SIG-M5 treated with dmso at 0.1 percent for 504 hours (cell line): Measurements from ENCODE around the gene RGS6.
A peak's percentile ranks its signal among the peaks of the same experiment; 100 is the strongest.

Experiments
- DNase-seq: peaks from one replicate; lab custom pipeline; 2025; ENCODE audit not compliant: unreplicated experiment; lab: John Stamatoyannopoulos, UW

RGS6 gene

GRCh38 chr14:72485695-72486094 lies 553.5 kb downstream of the RGS6 start:
- DNase-seq, result no peak

DNA sequence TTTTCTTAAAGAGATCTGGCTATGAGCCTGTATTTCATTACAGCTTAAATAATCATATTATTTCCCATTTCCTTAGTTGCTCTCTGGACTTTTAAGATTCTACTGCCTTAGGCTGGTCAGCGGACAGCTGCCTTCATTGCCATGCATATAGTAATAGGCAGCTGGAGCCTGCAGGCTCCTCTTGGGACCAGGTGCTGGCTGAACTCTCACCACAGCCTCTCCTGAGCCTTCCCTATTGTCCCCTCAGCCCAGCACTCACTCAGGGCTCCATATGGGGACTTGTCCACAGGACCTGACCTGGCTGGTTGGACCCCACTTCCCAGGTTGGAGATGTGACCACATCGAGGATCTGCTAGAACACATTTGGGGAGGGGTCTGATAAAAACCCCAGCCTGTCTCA lies 556.3 kb downstream of the RGS6 start:
- no peak for DNase-seq

GRCh38 chr14:72492196-72492595 lies 560.0 kb downstream of the RGS6 start:
- no peak for DNase-seq

- no peak for DNase-seq
These were observed 563.4 kb downstream of the RGS6 start for GRCh38 chr14:72495668-72496067.

DNA sequence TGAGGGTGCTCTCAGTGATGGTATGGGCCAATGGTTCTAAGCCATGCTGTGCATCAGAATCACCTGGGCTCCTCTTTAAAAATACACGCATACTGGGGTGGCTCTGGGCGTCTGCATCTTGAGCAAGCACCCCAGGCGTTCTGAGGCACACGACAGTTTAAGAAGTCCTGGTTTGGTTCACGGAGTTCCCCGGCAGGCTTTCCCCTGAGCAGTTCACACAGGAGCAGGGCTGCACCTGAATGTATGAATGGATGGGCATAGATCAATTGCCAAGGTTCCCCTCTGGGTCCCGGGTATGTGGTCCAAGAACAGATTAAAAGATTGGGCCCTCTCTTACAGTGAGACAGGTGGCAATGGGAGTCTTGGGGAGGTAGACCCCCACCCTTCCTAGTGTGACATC lies 566.4 kb downstream of the RGS6 start:
- no peak for DNase-seq

- no peak for DNase-seq
These were observed 567.5 kb downstream of the RGS6 start for GRCh38 chr14:72499746-72500145.

DNA sequence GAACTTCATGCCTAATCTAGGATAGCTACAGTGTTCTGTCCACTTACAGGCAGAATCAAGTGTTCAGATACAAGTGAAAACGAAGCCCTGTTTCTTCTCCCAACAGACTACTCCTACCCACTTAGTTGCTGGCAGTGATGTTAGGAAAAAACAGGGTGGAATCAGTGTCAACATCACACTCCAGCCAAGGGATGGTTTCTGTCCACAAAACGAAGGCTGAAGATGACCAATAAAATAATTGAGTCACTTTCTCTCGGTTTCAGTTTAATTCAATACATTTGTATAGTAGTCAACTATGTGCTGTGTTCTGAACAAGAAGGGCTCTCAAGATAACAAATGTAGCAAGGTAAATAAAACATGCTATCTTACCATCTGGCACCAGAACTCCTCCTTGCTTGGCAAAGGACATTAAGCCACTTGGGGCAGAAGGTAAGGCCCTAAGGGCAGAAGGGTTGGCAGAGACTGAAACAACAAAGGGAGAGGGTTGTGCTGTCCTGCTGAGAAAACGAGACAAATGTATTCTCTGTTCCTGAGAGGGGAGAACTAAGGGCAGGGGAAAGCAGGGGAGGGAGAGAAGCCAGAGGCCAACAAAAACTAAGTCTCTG lies 568.1 kb downstream of the RGS6 start:
- no peak for DNase-seq

- DNase-seq, result no peak
These were observed 569.2 kb downstream of the RGS6 start for GRCh38 chr14:72501439-72501838.

GRCh38 chr14:72503271-72503670 lies 571.0 kb downstream of the RGS6 start:
- no peak for DNase-seq

DNA sequence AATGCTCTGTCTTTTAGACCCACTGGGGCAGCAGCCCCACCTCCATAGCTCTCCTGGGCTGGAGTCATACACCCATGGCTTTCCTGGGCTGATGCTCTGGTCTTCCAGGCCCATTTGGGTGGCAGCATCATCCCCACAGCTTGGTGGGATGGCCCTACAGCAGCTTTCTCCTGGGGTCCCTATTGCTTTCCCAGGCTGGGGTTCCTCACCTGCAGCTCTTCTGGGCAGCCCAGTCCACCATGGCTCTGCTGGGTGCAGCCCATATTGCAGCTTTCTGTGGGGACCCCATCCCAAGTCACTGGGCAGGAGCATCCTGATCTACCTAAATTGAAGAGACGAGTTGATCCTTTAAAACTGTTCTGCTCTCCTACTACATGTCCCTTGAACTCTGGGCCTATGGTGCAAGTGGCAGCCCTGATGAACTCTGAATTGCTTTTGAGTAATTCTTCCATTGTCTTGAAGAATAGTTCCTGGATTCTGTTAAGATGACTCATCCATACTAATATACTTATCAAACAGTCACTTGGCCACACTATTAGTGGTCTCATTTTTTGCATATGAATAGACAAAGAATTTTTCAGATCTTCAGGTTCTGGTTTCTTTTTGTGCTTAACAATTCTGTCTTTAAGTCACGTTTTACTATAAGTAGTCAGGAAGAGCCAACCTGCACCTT lies 571.6 kb downstream of the RGS6 start:
- no peak for DNase-seq

DNA sequence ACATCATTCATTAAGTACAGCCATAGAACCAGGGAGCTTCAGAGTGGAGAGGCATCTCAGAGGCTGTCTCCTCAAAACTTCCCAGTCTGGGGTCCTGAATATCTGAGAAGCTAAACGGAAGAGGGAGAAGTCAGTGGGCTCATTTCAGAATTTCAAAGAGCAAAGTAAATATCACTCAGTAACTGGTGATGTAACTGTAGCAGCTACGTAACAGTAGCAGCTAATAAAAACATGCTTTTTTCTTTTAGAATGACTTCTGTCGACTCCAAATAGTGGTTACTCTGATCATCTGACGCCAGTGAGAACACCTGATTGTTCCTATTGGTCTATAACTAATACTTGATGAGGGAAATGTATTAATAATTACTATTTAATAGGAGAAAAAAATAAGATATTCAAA lies 578.3 kb downstream of the RGS6 start:
- no peak for DNase-seq

GRCh38 chr14:72512281-72512680 lies 580.1 kb downstream of the RGS6 start:
- DNase-seq, result no peak

GRCh38 chr14:72512925-72513324 lies 580.7 kb downstream of the RGS6 start:
- DNase-seq, result no peak

- no peak for DNase-seq
These were observed 581.1 kb downstream of the RGS6 start for GRCh38 chr14:72513346-72513745.

DNA sequence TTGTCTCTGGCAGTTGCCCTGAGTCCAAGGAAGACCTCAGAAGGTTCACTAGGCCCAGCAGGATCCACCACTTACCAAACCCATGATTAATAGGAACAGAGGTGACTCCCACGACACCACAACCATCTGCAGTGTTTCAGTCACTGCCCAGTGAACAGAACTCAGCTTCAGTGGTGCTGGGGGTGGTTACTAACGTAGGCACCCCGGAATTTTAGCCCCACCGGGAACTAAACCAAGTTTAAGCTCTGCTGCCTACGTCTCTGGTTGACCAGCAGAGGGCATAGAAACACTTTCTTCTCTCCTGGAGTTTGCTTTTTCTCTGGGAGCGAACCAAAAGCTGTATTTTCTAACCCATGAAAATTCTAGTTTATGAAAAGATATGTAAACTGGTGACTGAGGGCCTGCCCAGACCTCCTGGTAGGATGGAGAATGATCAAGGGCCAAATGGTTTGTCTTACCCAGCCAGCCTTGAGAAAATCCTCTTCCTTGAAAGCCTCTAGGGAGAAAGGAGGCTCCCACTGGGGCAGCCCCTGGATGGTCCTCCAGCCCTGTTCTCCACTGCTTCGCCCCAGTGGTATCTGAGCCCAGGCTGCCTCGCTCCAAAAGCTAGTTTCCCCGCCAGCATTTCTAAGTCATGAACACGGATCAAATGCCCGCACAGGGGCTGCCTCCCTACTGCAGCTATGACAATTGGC lies 581.9 kb downstream of the RGS6 start:
- DNase-seq, result peak; percentile 46

GRCh38 chr14:72514660-72515025 lies 582.4 kb downstream of the RGS6 start:
- DNase-seq, result no peak

DNA sequence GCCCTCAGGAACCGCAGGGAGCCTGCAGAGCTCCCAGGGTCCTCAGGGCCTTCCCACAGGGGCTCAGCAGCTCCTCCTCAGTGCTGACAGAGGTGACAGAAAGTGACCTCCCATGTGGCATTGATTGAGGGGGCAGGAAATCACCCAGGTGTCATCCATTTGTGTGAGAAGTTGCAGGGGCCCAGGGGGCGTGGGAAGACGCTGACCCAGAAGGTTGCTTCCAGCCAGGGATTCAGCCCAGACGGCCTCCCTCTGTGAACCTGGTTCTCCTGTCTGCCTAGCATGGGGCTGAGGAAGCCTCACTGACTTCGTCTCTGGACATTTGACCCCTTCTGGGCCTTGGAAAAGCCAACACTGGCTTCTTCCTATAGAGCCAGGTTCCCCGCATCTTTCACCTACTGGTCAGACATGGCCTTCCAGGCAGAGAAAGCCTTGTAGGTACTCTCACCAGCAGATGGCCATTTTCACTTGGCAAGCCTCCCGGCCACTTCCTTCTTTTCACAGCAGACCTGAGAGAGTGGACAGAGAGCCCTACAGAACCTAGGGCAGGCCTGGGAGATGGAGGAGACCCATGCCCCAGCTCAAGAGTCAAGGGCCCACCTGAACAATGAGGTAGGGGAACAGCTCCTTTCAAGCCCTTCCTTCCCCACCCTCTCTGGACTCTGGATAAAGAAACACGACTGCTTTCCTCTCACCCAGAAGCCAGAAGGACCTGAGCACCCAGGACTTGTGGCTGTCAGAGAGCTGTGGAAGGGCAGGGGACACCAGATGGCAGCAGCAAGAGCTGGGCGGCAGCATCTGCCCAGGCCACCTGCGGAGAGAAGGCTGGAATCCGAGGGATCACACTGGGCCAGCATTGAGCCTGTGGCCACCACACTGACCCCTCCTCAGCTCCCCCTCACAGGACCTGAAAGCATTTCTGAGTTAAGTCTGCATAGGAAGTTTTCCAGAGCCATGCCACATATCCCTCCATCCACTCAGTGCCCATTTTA lies 583.8 kb downstream of the RGS6 start:
- no peak for DNase-seq

DNA sequence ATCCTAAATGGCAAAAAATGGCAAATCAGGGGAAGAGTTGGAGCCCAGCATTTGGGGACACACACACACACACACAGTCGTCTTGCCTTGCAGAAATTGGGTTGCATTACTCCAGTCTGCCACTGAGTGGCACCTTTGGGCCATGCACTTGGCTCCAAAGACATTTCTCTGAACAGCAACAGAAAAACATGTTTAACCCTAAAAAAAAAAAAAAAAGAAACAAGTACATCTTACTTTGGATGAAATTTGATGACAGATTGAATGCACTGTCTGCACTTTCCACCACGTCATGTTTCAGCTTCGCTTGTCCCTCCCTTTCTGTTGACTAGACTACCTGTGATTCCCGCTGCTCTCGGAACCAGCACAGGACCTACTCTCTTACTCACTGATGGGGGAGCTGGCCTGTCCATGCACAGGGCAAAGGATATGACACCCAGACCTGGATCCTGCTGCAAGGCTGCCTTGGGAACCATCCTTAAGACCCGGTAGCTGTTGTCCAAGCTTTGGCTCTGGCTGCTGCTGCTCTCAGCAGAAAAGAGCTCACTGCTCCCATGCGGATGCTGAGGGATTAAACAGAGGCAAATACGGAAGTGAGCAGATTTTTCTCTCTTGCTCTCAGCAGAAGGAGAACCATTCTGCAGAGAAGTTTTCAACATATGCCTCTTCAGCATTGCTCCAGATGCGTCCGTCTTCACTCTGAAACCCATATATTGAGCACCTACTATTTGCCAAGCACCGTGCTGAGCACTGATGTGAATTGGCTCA lies 584.9 kb downstream of the RGS6 start:
- DNase-seq, result peak; percentile 39

GRCh38 chr14:72517736-72518135 lies 585.5 kb downstream of the RGS6 start:
- DNase-seq, result no peak

GRCh38 chr14:72518809-72519377 lies 586.7 kb downstream of the RGS6 start:
- DNase-seq, result peak; percentile 61
